Thoracic aorta (tissue), 2 donors: ENCODE data around the gene SSR2. TPM values are rescaled to one million over a fixed set of nuclear protein-coding genes. Genes with fewer than 3 reads are reported as not detected.
A peak's percentile ranks its signal among the peaks of the same experiment; 100 is the strongest.

Source experiments
- ATAC-seq: fragments of 150-250 bp; one replicate; pipeline ENCODE4 v1.8.0; 2017; ENCODE audit warnings: low read depth; ENCODE audit not compliant: insufficient number of reproducible peaks, low FRiP score
- DNase-seq: peaks from one replicate; pipeline ENCODE4 v3.0.0-alpha.2; 2020; ENCODE audit warnings: low spot score
- H3K27ac ChIP-seq, 2 donors: fragments of 200-600 bp; sonication (generic); 1 replicate in 1 of 2; 2 replicates in 1 of 2; pipeline ENCODE4 v1.5.1; 2016; ENCODE audit warnings: mild to moderate bottlenecking in 2 of 2, moderate library complexity in 2 of 2
- H3K27me3 ChIP-seq: fragments of 200-600 bp; sonication (generic); replicated peaks from 2 replicates; pipeline ENCODE4 v1.6.0; 2016; ENCODE audit warnings: mild to moderate bottlenecking; ENCODE audit not compliant: insufficient read depth
- H3K36me3 ChIP-seq: fragments of 200-600 bp; sonication (generic); one replicate; pipeline ENCODE4 v1.5.1; 2016
- H3K4me1 ChIP-seq, 2 donors: fragments of 200-600 bp; sonication (generic); 1 replicate in 1 of 2; 2 replicates in 1 of 2; pipeline versions ENCODE4 v1.5.1 to v1.6.0; 2016; ENCODE audit warnings: low read depth in 2 of 2, mild to moderate bottlenecking in 1 of 2; ENCODE audit not compliant: control insufficient read depth in 1 of 2
- H3K4me3 ChIP-seq: fragments of 200-600 bp; sonication (generic); 2 replicates; pipeline ENCODE4 v1.5.1; 2016; ENCODE audit warnings: mild to moderate bottlenecking
- H3K9me3 ChIP-seq: fragments of 200-600 bp; sonication (generic); 2 replicates; pipeline ENCODE4 v1.5.1; 2016
- total RNA-seq, 2 donors: library from RNA; depleted of rRNA; stranded (reverse); fragments of >200 nt; gene quantifications; one replicate each; pipeline versions ENCODE4 v1.1.0 to v1.2.3, GENCODE V29; 2016
- TF ChIP-seq, protein P1 (sequence below): fragments of 200-600 bp; sonication (generic); IDR thresholded peaks from one replicate; pipeline ENCODE4 v1.5.1; 2019; ENCODE audit warnings: antibody characterized with exemption

Gene SSR2
- total RNA-seq, 2 donors from 2014 or later = 132 to 241 TPM

DNA sequence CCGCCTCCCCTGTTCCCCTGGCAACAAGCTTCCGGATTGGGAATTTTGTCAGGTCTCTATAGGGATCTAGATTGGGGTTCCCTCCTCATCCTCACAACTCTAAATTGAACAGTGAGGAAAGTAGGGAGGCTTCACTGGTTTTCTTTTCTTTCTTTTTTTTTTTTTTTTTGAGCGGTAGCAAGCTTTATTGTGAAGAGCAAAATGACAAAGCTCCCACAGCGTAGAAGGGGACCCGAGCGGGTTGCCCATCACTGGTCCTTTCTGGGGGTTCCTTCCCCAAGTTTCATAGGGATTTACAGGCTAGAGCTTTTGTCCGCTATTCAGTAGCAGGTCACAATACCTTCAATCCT lies 52.7 kb downstream of the SSR2 start:
- H3K4me3 ChIP-seq = peak overlapping the region; percentile 2
- H3K4me1 ChIP-seq = peaks cover 50 to 70% of the 10 kb centered on the region in 2 donors
- H3K9me3 ChIP-seq = no peaks in the 10 kb centered on the region
- ATAC-seq = no peak
- TF ChIP-seq, protein P1, sequence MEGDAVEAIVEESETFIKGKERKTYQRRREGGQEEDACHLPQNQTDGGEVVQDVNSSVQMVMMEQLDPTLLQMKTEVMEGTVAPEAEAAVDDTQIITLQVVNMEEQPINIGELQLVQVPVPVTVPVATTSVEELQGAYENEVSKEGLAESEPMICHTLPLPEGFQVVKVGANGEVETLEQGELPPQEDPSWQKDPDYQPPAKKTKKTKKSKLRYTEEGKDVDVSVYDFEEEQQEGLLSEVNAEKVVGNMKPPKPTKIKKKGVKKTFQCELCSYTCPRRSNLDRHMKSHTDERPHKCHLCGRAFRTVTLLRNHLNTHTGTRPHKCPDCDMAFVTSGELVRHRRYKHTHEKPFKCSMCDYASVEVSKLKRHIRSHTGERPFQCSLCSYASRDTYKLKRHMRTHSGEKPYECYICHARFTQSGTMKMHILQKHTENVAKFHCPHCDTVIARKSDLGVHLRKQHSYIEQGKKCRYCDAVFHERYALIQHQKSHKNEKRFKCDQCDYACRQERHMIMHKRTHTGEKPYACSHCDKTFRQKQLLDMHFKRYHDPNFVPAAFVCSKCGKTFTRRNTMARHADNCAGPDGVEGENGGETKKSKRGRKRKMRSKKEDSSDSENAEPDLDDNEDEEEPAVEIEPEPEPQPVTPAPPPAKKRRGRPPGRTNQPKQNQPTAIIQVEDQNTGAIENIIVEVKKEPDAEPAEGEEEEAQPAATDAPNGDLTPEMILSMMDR = no peak
- H3K27me3 ChIP-seq = no peaks in the 10 kb centered on the region
- no peak for DNase-seq
- peaks cover 50% of the 10 kb centered on the region for H3K36me3 ChIP-seq
- H3K27ac ChIP-seq = peak overlapping the region; percentile 66 to 75

DNA sequence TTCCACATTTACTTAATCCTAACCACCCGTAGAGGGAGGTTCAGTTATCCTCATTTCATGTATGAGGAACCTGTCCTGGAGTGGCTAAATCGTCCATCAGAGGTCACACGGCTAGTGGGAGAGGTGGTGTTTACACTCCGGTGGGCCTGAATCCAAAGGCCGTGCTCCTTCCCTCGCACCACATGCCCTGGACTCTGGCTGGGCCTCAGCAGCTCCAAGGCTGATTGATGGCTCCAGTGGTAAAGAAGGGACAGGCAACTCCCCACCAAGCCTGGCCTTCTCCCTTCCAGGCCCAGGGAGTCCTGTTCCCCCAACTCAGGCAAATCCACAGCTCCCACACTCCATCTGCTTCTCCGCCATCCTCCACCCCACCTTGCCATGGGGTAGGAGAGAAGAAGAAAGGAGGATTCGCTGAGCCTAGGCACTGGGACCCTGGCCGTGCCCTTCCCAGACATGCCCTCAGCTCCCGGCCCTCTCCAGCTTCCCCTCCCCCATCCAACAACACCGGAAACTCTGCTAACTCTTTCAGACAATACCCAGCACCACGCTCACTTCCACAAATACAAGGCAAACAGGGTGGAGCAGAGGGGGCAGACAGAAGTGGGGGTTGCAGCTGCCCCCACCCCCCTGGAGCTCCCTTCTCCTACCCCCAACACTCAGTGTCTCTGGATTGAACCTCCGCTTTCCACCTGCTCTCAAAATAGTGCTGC lies 53.3 kb downstream of the SSR2 start:
- no peaks in the 10 kb centered on the region for H3K27me3 ChIP-seq
- H3K27ac ChIP-seq = peak overlapping the region; percentile 66 to 75
- TF ChIP-seq, protein P1 = no peak
- peaks cover 55 to 70% of the 10 kb centered on the region in 2 donors for H3K4me1 ChIP-seq
- peak overlapping the region; percentile 2 for H3K4me3 ChIP-seq
- H3K36me3 ChIP-seq = peaks cover 56% of the 10 kb centered on the region
- no peaks in the 10 kb centered on the region for H3K9me3 ChIP-seq
- DNase-seq = no peak
- no peak for ATAC-seq

DNA sequence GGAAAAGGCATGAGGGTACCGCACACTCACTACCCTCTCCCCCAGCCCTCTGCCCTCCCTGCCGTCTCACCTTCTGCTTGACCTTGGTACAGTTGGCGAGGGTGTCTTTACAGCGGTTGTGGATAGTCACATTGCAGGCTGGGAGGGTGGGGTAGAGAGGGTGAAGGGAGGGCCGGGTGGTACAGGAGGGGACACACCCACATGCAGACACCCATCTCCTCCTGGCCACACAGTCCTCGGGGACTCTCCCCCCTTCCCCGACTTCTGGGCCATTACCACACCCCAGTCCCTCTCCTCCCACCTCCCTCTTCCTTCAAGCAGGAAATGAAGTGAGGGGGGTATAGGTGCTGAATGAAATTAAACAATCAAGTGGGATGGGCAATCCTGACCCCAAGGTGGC lies 54.0 kb downstream of the SSR2 start:
- H3K9me3 ChIP-seq = no peaks in the 10 kb centered on the region
- TF ChIP-seq, protein P1 = no peak
- H3K27ac ChIP-seq = peak overlapping the region; percentile 66 to 75
- H3K4me1 ChIP-seq = peaks cover 54 to 71% of the 10 kb centered on the region in 2 donors
- ATAC-seq = no peak
- no peak for DNase-seq
- H3K27me3 ChIP-seq = no peaks in the 10 kb centered on the region
- H3K36me3 ChIP-seq = peaks cover 59% of the 10 kb centered on the region
- no peak overlapping the region for H3K4me3 ChIP-seq

DNA sequence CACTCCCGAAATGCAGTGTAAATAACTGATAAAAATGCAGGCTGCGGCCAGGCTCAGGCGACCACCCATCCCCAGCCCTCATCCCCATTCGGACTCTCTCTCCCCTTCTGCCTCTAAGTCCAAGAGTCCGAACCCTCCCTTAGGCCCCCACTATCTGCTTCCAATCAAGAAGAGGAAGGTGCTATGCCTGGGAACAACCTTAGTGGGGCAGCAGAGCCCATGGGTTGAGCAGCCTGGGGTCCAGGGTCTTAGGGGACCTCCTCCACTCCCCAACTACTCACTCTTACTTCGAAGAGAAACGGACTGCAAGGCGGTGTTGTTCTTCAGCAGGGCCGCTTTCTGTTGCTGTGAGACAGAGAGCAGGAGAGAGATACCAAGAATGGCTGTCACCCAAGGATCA lies 54.6 kb downstream of the SSR2 start:
- Histone ChIP-seq H3K27me3 (no peaks in the 10 kb centered on the region), H3K27ac (peak overlapping the region; percentile 66 to 75), H3K36me3 (peaks cover 64% of the 10 kb centered on the region), H3K9me3 (no peaks in the 10 kb centered on the region), H3K4me1 (peaks cover 57 to 71% of the 10 kb centered on the region in 2 donors), H3K4me3 (no peak overlapping the region)
- DNase-seq = no peak
- TF ChIP-seq, protein P1 = no peak
- ATAC-seq = no peak

DNA sequence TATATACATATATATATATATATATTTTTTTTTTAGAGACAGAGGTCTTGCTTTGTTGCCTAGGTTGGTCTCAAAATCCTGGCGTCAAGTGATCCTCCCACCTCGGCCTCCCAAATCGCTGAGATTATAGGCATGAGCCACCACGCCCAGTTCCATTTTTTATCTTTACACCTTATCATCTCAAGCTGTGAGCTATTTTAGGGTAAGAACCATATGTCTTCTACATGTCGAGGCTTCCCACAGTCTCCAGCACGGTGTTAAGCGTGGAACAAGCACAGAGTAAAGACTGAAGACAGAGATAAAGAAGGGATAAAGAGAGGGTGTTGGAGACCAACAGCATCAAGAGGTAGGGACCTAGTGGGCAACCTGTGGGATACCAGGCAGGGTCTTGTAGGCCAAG lies 56.6 kb downstream of the SSR2 start:
- no peak for ATAC-seq
- Histone ChIP-seq H3K27ac (no peak overlapping the region), H3K27me3 (no peaks in the 10 kb centered on the region), H3K4me1 (peaks cover 42 to 68% of the 10 kb centered on the region in 2 donors), H3K9me3 (no peaks in the 10 kb centered on the region), H3K36me3 (peaks cover 65% of the 10 kb centered on the region), H3K4me3 (no peak overlapping the region)
- TF ChIP-seq, protein P1 = no peak
- no peak for DNase-seq
